RKO (cell line): ENCODE results near the gene TMEM134.
A peak's percentile ranks its signal among the peaks of the same experiment; 100 is the strongest.
"Not testable (repeated sequence)": the region's sequence is repeated elsewhere in the genome, so short reads cannot be mapped to it uniquely, and the experiment has no call there.

Experiments used
- DNase-seq: peaks from one replicate; pipeline ENCODE4 v3.0.0-alpha.2; 2016; ENCODE audit warnings: low spot score

Gene TMEM134

GRCh38 chr11:67438158-67438902 lies 30.7 kb downstream of the TMEM134 start:
- no peak for DNase-seq

DNA sequence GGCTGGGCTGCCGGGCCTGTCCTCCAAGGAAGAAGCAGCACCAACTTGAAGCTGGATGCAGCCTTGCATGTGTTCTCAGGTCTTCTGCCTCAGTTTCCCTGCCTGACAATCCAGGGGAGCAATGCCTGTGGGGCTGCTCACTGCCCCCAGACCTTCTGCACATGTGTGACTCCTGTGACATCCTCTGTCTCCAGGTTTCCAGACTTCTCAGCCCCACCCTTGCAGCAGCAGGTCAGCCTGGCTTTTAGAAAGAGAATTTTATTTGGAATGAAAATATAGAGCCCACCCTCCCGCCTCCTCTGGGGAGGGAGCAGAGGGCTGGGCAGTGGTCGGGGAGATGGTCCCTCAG lies 31.3 kb downstream of the TMEM134 start:
- no peak for DNase-seq

- no peak for DNase-seq
These were observed 31.8 kb downstream of the TMEM134 start, which contains the start of gene PTPRCAP for GRCh38 chr11:67437082-67437808. Gene PTPRCAP (minus strand): TSS chr11:67437682. CDS start chr11:67437619, 63 bp downstream.

DNA sequence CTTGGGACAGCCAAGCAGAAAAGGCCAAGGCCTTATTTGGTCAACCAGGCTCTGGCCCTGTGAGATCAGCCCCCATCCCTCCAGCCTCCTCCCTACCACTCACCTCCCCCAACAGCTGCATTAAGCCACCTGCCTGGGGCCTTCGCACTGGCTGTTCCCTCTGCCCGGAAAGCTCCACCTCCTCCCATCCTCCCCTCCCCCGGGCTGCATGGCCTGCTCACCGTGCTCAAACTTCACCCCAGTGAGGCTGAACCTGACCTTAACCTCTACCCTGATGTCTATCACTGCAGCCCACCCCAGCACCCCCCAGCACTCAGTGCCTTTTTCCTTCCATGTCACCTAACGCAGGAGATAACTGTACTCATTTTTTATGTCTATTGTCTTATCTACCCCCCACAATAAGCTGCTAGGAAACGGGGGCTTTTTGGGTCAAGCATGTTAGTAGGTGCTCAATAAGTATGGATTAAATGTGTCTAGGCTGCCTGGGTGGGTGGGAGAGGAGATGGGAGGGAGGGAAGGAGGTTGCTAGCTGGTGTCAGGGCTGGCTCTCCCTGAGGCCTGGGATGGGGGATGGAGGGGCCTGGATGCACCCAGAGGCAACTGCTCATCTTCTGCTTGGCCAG lies 32.5 kb downstream of the TMEM134 start:
- no peak for DNase-seq

DNA sequence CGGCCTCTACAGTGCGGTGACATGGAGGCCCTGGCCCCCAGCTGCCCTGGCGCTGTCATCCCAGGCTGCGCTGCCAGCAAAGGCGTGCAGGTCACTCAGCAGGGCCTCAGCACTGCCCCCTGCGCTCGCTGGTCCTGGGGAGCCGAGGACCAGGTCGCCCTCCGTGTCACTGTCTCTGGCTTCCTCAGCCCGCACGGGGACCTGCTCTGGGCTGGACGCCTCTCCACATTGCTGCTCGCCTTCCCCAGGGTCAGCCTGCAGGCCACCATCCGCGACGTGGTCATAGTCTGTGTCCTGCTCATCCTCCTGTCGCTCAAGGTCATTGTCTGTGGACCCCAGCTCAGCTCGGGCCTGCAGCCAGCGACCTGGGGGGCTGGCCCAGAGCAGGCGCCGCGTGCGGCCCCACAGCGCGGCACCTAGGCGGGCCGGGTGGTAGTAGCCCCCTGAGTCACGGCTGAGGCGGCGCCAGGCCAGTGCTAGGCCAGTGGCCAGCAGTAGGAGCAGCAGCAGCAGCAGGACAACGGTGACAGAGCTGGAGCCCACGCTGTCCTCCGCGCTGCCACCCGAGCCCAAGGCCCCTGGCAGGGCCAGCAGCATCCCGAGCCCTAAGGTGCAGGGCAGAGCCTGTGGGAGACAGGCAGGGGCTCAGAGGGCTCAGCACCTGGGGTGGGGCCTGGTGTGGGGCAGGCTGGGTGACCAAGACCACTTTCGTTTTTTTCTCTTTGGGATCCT lies 33.2 kb downstream of the TMEM134 start:
- no peak for DNase-seq

DNA sequence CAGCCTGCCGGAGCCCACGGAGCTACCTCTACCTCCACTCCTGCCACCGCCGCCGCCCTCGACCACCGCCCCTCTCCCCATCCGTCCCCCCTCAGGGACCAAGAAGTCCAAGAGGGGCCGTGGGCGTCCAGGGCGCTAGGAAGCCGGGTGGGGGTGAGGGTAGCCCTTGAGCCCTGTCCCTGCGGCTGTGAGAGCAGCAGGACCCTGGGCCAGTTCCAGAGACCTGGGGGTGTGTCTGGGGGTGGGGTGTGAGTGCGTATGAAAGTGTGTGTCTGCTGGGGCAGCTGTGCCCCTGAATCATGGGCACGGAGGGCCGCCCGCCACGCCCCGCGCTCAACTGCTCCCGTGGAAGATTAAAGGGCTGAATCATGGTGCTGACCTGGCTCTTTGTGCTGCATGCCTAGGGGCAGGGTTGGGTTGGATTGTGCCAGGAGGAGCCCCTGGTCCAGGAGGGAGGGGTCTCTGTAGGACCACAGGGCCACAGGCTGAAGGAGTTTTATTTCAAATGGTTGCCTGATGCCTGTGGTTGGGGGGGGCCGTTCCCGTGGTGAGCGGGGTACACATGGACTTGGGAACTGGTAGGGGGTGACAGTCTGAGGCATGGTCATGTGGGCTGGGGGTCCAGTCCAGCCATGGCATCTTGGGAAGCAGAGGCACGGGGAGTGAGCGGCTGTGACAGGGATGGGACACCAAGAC lies 33.9 kb downstream of the TMEM134 start:
- DNase-seq: no peak

DNA sequence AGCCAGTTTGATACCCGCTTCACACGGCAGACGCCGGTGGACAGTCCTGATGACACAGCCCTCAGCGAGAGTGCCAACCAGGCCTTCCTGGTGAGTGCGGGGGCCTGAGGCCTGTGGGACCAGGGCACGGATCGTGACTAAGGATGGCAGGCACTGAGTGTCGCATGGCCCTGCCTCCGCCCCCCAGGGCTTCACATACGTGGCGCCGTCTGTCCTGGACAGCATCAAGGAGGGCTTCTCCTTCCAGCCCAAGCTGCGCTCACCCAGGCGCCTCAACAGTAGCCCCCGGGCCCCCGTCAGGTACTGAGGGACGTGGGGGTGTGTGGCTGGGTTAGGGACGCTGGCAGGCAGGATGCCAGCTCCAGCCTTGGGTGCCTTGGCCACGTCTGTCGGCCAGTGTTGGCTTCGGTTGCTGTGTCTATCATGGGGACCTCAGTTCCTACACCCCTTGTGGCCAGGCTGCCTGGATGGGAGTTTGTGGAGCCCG lies 34.6 kb downstream of the TMEM134 start:
- no peak for DNase-seq

DNA sequence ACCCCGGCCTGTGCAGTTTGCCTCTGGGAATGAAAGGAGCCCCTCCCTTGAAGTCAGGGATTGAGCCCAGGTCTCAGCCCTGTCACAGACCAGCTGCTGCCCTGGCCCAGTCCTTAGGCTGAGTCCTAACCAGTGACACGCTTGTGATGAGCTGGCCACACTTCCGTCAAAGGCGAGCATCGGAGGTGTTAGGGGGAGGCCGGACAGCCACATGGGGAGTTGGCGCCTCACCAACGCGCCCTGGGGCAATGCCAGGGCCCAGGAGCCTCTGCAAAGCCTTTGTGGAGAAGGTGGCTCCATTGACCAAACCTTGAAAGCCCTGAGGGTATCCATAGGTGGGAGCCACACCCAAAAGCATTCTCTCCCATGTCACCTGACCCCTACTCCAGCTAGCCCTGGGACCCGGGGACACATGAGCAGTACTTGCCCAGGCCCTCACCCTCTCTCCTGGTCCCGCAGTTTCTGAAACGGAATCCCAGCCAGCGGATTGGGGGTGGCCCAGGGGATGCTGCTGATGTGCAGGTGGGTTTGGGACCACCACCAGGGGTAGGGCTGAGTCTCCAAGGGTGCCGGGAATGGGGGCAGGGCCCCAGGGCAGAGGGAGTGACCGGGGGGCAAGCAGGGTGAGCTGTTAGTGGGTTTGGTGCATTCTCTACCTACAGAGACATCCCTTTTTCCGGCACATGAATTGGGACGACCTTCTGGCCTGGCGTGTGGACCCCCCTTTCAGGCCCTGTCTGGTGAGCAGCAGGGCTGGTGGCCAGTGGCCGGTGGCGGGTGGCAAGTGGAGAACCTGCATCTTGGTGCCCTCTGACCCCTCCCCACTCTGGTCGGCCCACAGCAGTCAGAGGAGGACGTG lies 35.3 kb downstream of the TMEM134 start:
- DNase-seq: no peak

DNA sequence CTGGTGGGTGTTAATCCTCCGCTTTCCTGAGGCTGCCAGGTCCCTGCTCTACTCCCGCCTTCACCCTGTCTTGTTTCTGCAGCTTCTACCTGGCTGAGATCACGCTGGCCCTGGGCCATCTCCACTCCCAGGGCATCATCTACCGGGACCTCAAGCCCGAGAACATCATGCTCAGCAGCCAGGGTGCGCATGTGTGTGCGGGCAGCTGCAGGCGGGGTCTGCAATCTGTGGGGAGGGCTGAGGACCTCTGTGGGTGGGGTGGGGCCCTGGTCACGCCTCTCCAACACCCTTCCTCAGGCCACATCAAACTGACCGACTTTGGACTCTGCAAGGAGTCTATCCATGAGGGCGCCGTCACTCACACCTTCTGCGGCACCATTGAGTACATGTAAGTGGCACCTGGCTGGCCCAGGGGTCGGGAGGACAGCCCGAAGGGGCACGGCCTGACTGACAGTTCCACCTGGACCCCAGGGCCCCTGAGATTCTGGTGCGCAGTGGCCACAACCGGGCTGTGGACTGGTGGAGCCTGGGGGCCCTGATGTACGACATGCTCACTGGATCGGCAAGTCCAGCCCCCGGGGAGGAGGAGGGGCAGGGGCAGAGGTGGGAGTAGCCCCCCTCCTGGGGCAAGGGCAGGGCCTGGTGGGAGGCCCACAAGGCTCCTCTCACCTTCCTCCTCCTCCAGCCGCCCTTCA lies 36.2 kb downstream of the TMEM134 start:
- no peak for DNase-seq

DNA sequence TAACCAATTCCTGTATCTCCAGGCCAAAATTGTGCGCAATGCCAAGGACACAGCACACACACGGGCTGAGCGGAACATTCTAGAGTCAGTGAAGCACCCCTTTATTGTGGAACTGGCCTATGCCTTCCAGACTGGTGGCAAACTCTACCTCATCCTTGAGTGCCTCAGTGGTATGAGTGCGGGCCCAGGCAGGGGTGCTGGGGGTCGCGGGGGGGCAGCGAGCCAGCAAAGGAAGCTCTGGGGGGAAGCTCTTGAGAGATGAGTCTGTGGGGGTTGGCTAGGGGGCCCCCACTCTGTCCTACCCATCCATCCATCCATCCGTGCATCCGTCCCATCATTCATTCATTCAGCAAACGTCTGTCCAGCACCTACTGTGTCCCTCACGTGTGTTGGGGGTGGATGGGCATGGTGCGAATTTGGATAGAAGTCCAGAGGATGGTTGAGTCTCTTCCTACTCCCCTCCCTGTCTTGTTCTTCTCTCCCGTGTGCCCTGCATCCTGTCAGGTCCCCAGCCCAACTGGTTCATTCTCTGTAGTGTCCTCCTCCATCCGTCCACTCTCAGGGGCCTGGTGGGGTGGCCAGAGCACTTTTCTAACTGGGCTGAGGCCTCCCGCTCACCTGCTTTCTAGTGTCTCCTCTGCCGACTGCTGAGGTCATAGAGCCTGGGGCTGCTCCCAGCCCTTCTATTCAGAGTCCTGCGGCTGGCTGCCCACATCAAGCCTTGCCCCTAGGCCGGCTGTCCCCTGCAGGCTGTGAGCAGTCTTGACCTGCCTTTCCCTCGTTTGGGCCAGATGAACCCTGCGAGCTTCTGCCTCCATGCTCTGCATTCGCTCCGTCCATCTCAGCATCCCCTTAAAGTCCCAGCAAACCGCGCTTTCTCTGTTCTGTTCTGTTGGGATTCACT lies 37.5 kb downstream of the TMEM134 start:
- DNase-seq: no peak

DNA sequence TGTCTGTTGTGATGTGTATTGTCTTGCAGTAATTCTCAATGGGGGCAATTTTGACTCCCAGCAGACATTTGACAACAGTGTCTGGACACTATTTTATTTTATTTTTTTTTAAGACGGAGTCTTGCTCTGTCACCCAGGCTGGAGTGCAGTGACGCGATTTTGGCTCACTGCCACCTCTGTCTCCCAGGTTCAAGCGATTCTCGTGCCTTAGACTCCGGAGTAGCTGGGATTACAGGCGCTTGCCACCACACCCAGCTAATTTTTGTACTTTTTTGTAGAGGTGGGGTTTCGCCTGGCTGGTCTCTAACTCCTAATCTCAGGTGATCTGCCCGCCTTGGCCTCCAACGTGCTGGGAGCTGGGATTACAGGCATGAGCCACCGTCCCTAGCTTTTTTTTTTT lies 39.3 kb downstream of the TMEM134 start:
- DNase-seq: no peak

GRCh38 chr11:67429038-67429668 lies 39.9 kb downstream of the TMEM134 start:
- peak; percentile 47 for DNase-seq

GRCh38 chr11:67428052-67429001 lies 40.7 kb downstream of the TMEM134 start, which contains the start of gene RPS6KB2:
Gene RPS6KB2 (plus strand): TSS chr11:67428494. CDS start chr11:67428546, 52 bp downstream.
- DNase-seq: peak; percentile 97

DNA sequence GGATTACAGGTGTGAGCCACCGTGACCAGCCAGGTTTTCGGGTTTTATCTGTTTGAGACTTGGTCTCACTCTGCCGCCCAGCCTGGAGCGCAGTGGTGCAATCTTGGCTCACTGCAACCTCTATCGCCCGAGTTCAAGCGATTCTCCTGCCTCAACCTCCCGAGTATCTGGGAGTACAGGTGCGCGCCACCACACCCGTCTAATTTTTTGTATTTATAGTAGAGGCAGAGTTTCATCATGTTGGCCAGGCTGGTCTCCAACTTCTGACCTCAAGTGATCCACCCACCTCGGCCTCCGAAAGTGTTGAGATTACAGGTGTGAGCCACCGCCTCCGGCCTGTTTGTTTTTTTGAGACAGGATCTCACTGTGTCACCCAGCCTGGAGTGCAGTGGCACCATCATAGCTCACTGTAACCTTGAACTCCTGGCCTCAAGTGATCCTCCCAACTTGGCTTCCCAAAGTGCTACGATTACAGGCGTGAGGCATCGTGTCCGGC lies 41.6 kb downstream of the TMEM134 start:
- not testable (repeated sequence) for DNase-seq

GRCh38 chr11:67423891-67424613 lies 45.0 kb downstream of the TMEM134 start:
- no peak for DNase-seq

GRCh38 chr11:67423466-67423865 lies 45.6 kb downstream of the TMEM134 start:
- DNase-seq: no peak
